HG02759 (cell line): ENCODE data around the gene WDR73.

Experiments used
- ATAC-seq: cut with Tn5 transposase; IDR thresholded peaks from one replicate; pipeline ENCODE4 v1.9.1; 2021; ENCODE audit warnings: mild to moderate bottlenecking, moderate library complexity; ENCODE audit not compliant: unreplicated experiment

WDR73 gene

DNA sequence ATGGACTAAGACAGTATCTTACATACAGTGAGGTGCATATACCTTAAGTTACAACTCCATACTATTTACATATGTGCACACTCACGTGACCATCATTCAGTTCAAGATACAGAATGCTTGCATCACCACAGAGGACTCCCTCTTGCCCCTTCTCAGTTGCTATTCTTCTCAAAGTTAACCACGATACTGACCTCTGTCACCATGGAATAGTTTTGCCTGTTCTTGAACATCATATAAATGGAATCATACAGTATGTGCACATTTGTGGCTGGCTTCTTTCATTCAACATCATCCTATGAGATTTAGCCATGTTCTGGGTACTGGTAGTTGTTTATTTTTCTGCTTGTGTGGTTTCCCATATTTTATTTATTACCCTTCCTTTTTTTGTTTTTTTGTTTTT, 63.7 kb downstream of the WDR73 start:
- no peak for ATAC-seq
